HG03378 (cell line): Measurements from ENCODE around the gene G3BP1.
"Not testable (repeated sequence)": the region's sequence is repeated elsewhere in the genome, so short reads cannot be mapped to it uniquely, and the experiment has no call there.

Source experiments
- ATAC-seq: cut with Tn5 transposase; IDR thresholded peaks from one replicate; pipeline ENCODE4 v1.9.1; 2021; ENCODE audit warnings: mild to moderate bottlenecking, moderate library complexity; ENCODE audit not compliant: unreplicated experiment

Gene G3BP1

GRCh38 chr5:151793358-151793757, 21.6 kb downstream of the G3BP1 start:
- ATAC-seq = no peak

GRCh38 chr5:151795426-151795825, 23.7 kb downstream of the G3BP1 start:
- ATAC-seq = no peak

GRCh38 chr5:151798674-151799073, 26.9 kb downstream of the G3BP1 start:
- no peak for ATAC-seq

- ATAC-seq = no peak
Measured at GRCh38 chr5:151799407-151799806, 27.7 kb downstream of the G3BP1 start.

GRCh38 chr5:151800532-151800931, 28.8 kb downstream of the G3BP1 start:
- ATAC-seq = no peak

GRCh38 chr5:151805414-151806223, 33.9 kb downstream of the G3BP1 start:
- no peak for ATAC-seq

- no peak for ATAC-seq
Measured at GRCh38 chr5:151808451-151809169, 36.9 kb downstream of the G3BP1 start.

GRCh38 chr5:151810449-151810848, 38.7 kb downstream of the G3BP1 start:
- ATAC-seq = no peak

GRCh38 chr5:151810897-151811296, 39.1 kb downstream of the G3BP1 start:
- ATAC-seq = no peak

- ATAC-seq = no peak
Measured at GRCh38 chr5:151811593-151812321, 40.0 kb downstream of the G3BP1 start.

- no peak for ATAC-seq
Measured at GRCh38 chr5:151812757-151813309, 41.1 kb downstream of the G3BP1 start.

- no peak for ATAC-seq
Measured at GRCh38 chr5:151815051-151815450, 43.3 kb downstream of the G3BP1 start.

GRCh38 chr5:151819830-151820229, 48.1 kb downstream of the G3BP1 start:
- no peak for ATAC-seq

- ATAC-seq = no peak
Measured at GRCh38 chr5:151820271-151820670, 48.5 kb downstream of the G3BP1 start.

- ATAC-seq = no peak
Measured at GRCh38 chr5:151820903-151821302, 49.1 kb downstream of the G3BP1 start.

- ATAC-seq = no peak
Measured at GRCh38 chr5:151822141-151822540, 50.4 kb downstream of the G3BP1 start.

- ATAC-seq = peak; percentile 69
Measured at GRCh38 chr5:151825445-151825844, 53.7 kb downstream of the G3BP1 start.

GRCh38 chr5:151829370-151829769, 57.6 kb downstream of the G3BP1 start:
- ATAC-seq = no peak

GRCh38 chr5:151832843-151833242, 61.1 kb downstream of the G3BP1 start:
- not testable (repeated sequence) for ATAC-seq

GRCh38 chr5:151846765-151847164, 75.0 kb downstream of the G3BP1 start:
- no peak for ATAC-seq

- ATAC-seq = no peak
Measured at GRCh38 chr5:151847871-151848270, 76.1 kb downstream of the G3BP1 start.
